ENCODE measurements around the gene DUSP11. TPM values are rescaled to one million over a fixed set of nuclear protein-coding genes. Genes with fewer than 3 reads are reported as not detected.
"Not testable (repeated sequence)": the region's sequence is repeated elsewhere in the genome, so short reads cannot be mapped to it uniquely, and the experiment has no call there.

Gene DUSP11
- total RNA-seq, 1 experiment from 2014 or later, result 42.3 TPM

- Histone ChIP-seq H3K36me3 (no peaks in the 10 kb centered on the region; the same call in 1 of the 2 replicates), H3K4me1 (no peaks in the 10 kb centered on the region), H3K27me3 (no peaks in the 10 kb centered on the region), H3K4me3 (no peak overlapping the region), H3K27ac (no peak overlapping the region), H3K9me3 (replicated peaks) (no peaks in the 10 kb centered on the region; the same call in 1 of the 2 replicates)
- DNase-seq, result no peak
Observed at GRCh38 chr2:73749314-73749713, 30.6 kb downstream of the DUSP11 start.

DNA sequence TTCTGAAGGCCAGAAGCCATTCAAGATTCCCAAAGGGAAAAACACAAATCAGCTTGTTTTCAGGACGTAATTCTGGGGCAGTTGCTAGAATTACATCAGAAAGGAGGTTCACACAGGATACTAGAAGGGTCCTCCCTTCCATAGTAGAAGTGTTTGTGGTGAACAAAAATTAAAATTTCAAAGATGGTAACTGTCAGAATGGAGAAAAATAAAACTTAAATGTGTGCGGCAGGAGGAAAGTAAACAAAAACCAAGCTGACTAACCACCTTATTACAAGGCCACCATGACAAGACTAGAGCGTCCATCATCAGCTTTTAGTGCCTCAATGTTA, 33.1 kb downstream of the DUSP11 start:
- Histone ChIP-seq H3K27ac (no peak overlapping the region), H3K9me3 (replicated peaks) (no peaks in the 10 kb centered on the region), H3K27me3 (no peaks in the 10 kb centered on the region), H3K36me3 (no peaks in the 10 kb centered on the region; the same call in 1 of the 2 replicates), H3K4me1 (no peaks in the 10 kb centered on the region), H3K4me3 (no peak overlapping the region)
- DNase-seq, result no peak

DNA sequence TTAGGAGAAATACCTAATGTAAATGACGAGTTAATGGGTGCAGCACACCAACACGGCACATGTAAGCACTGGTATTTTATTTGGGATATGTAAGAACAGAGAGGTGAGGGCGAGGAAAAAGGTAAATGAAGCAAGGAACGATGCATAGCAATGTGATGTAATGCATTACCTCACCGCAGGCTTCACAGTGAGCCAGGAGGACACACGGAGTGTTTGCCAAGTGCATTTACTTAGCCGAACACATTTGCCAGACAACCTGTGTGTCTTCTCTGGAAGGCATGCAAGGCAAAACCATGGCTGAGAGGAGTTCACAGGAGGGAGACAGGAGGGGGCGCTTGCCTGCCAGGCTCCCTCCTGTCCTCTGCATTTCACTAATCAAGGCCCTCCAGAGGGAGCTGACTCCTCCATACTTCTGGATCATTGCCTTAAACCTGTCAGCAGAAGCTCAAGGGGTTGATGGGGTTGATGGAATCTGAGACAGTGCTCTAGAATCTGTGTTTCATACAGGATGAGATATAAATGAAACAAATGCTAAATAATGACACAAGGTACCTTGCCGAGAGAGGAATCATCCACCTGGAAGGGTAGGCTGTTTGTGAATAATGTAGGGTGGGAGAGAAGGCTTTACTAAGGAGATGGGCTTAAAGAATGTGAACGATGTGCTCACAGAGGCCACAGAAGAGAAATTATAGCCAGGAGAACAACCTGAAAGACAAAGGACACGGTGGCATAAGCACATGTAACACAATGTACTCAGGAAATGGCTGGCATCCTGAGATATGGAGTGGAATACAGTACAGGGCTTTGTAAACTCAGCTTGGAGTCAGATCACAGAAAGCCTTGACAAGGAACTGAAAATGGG, 33.7 kb downstream of the DUSP11 start:
- no peak for DNase-seq
- H3K4me1 ChIP-seq, result no peaks in the 10 kb centered on the region
- H3K36me3 ChIP-seq, result no peaks in the 10 kb centered on the region; the same call in 1 of the 2 replicates
- no peak overlapping the region for H3K4me3 ChIP-seq
- H3K27me3 ChIP-seq, result no peaks in the 10 kb centered on the region
- H3K27ac ChIP-seq, result no peak overlapping the region
- H3K9me3 ChIP-seq (replicated peaks), result no peaks in the 10 kb centered on the region

GRCh38 chr2:73740767-73741166, 39.1 kb downstream of the DUSP11 start:
- Histone ChIP-seq H3K27me3 (no peaks in the 10 kb centered on the region), H3K27ac (no peak overlapping the region), H3K4me3 (no peak overlapping the region), H3K9me3 (replicated peaks) (no peaks in the 10 kb centered on the region), H3K36me3 (no peaks in the 10 kb centered on the region; the same call in 1 of the 2 replicates), H3K4me1 (0 out of 2 replicates have a peak, but pooled peaks cover 5% of the 10 kb centered on the region)
- no peak for DNase-seq

GRCh38 chr2:73739101-73739500, 40.8 kb downstream of the DUSP11 start:
- H3K36me3 ChIP-seq, result peaks cover 3% of the 10 kb centered on the region
- no peak overlapping the region for H3K27ac ChIP-seq
- no peaks in the 10 kb centered on the region for H3K9me3 ChIP-seq (replicated peaks)
- no peaks in the 10 kb centered on the region for H3K27me3 ChIP-seq
- no peak overlapping the region for H3K4me3 ChIP-seq
- 0 out of 2 replicates have a peak, but pooled peaks cover 7% of the 10 kb centered on the region for H3K4me1 ChIP-seq
- no peak for DNase-seq

GRCh38 chr2:73736855-73737779, 42.8 kb downstream of the DUSP11 start, which contains the start of gene TPRKB:
Gene TPRKB, minus strand, starts transcription at chr2:73737345. Its CDS starts 2,776 bp downstream, at chr2:73734569.
- H3K4me3 ChIP-seq, result peak within 1 kb of the TSS; percentile 73
- no peaks in the 10 kb centered on the region for H3K9me3 ChIP-seq (replicated peaks)
- H3K27ac ChIP-seq, result peak within 1 kb of the TSS; percentile 39
- peak; percentile 99 for DNase-seq
- no peaks in the 10 kb centered on the region for H3K27me3 ChIP-seq
- 0 out of 2 replicates have a peak, but pooled peaks cover 7% of the 10 kb centered on the region for H3K4me1 ChIP-seq
- peaks cover 10% of the 10 kb centered on the region for H3K36me3 ChIP-seq

DNA sequence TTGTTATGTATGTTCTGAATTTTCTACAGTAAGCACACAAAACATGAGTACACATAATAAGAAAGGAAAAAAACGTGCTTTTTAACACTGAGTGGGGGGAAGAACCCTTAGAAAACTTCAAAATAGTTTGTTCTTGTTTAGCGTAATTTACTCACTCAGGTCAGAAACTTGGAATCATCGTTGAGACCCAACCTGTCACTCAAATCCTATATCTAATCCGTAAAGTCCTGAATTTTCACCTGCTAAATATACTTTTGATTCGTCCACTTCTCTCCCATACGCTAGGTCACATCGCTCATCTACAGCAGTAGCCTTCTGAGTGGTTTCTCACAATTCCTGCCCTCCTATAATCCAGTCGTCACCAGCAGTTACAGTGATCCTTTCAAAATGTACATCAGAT, 43.5 kb downstream of the DUSP11 start:
- Histone ChIP-seq H3K36me3 (peaks cover 18% of the 10 kb centered on the region), H3K4me1 (0 out of 2 replicates have a peak, but pooled peaks cover 7% of the 10 kb centered on the region), H3K4me3 (peak overlapping the region; percentile 73), H3K27me3 (no peaks in the 10 kb centered on the region), H3K9me3 (replicated peaks) (no peaks in the 10 kb centered on the region), H3K27ac (peak overlapping the region; percentile 39)
- no peak for DNase-seq

GRCh38 chr2:73730810-73731209, 49.1 kb downstream of the DUSP11 start:
- Histone ChIP-seq H3K36me3 (peaks cover 36% of the 10 kb centered on the region), H3K9me3 (replicated peaks) (no peaks in the 10 kb centered on the region), H3K4me3 (no peak overlapping the region), H3K27me3 (no peaks in the 10 kb centered on the region), H3K4me1 (0 out of 2 replicates have a peak, but pooled peaks cover 3% of the 10 kb centered on the region), H3K27ac (no peak overlapping the region)
- DNase-seq, result no peak

DNA sequence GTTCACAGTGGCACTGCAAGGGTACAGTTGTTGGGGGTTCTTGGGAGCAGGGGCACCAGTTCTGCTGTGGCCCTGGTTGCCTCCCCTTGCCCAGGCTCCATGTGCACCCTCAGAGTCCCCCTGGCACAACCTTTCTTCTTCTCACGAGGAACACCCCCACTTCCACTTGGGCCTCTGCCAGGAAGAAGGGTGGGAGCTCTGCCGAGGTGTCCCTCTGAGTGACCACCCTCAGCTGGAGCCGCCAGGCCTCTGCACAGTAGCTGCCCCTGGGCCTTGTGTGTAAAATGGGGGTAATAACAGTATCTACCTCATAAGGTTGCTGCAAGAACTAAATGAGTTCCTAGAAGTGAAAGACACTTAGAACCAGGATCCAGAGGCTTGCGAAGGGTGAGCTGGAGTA, 51.2 kb downstream of the DUSP11 start:
- Histone ChIP-seq H3K4me1 (no peaks in the 10 kb centered on the region), H3K4me3 (no peak overlapping the region), H3K9me3 (replicated peaks) (no peaks in the 10 kb centered on the region), H3K27ac (no peak overlapping the region), H3K36me3 (peaks cover 33% of the 10 kb centered on the region), H3K27me3 (no peaks in the 10 kb centered on the region)
- DNase-seq, result no peak

GRCh38 chr2:73728043-73728442, 51.9 kb downstream of the DUSP11 start:
- H3K27ac ChIP-seq, result no peak overlapping the region
- H3K36me3 ChIP-seq, result peaks cover 29% of the 10 kb centered on the region
- H3K9me3 ChIP-seq (replicated peaks), result no peaks in the 10 kb centered on the region
- H3K4me1 ChIP-seq, result no peaks in the 10 kb centered on the region
- DNase-seq, result no peak
- no peak overlapping the region for H3K4me3 ChIP-seq
- H3K27me3 ChIP-seq, result no peaks in the 10 kb centered on the region

DNA sequence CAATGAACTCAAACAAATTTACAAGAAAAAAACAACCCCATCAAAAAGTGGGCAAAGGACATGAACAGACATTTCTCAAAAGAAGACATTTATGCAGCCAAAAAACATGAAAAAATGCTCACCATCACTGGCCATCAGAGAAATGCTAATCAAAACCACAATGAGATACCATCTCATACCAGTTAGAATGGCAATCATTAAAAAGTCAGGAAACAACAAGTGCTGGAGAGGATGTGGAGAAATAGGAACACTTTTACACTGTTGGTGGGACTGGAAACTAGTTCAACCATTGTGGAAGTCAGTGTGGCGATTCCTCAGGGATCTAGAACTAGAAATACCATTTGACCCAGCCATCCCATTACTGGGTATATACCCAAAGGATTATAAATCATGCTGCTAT, 53.2 kb downstream of the DUSP11 start:
- H3K4me3 ChIP-seq; DNase-seq; H3K4me1 ChIP-seq; H3K9me3 ChIP-seq (replicated peaks); H3K27ac ChIP-seq; H3K27me3 ChIP-seq: not testable (repeated sequence)
- peaks cover 21% of the 10 kb centered on the region for H3K36me3 ChIP-seq

DNA sequence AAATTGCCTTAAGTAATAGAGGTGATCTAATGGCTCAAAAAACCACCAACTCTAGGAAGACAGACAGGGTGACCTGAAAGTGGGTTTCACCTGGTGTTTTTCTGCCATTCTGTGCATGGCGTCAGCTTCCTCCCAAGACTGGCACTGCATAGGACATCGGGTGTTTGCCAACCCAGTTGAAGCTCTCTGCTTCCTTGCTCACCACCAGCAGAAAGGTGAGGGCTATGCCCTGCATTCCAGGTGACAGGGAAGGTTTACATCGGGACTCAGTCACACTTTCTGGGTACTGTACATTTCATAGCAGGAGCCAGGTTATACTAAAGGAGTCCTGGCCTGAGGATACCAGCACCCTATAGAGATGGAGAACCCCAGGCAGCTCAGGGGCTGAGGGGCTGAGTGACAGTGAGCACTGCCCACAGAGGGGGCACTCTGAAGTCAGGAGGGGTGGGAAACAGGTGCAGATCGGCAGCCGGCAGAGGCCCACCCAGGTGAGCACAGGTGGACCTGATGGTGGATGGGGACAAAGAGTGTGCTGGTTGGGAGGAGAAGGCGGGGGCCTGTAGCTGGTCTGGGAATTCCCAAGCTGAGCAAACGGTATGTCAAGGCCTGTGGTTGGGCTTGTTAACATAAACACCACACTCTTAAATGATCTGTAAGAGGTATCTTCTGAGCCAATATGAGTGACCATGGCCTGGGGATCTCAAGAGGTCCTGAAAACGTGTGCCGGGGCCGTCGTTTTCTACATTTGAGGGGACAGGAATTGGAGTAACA, 60.9 kb downstream of the DUSP11 start:
- no peak overlapping the region for H3K27ac ChIP-seq
- H3K9me3 ChIP-seq (replicated peaks), result no peaks in the 10 kb centered on the region
- H3K4me1 ChIP-seq, result no peaks in the 10 kb centered on the region
- H3K27me3 ChIP-seq, result no peaks in the 10 kb centered on the region
- DNase-seq, result no peak
- no peak overlapping the region for H3K4me3 ChIP-seq
- H3K36me3 ChIP-seq, result no peaks in the 10 kb centered on the region

GRCh38 chr2:73718421-73718820, 61.5 kb downstream of the DUSP11 start:
- Histone ChIP-seq H3K9me3 (replicated peaks) (no peaks in the 10 kb centered on the region; the same call in 1 of the 2 replicates), H3K27ac (no peak overlapping the region), H3K4me3 (no peak overlapping the region), H3K27me3 (no peaks in the 10 kb centered on the region), H3K36me3 (no peaks in the 10 kb centered on the region), H3K4me1 (no peaks in the 10 kb centered on the region)
- DNase-seq, result no peak

GRCh38 chr2:73717695-73718094, 62.2 kb downstream of the DUSP11 start:
- not testable (repeated sequence) for H3K27ac ChIP-seq; H3K4me1 ChIP-seq; DNase-seq; H3K4me3 ChIP-seq; H3K9me3 ChIP-seq (replicated peaks); H3K36me3 ChIP-seq; H3K27me3 ChIP-seq

Measured in SJCRH30 (cell line).